A673 (cell line): Measurements from ENCODE around the gene NLRP12. TPM values are rescaled to one million over a fixed set of nuclear protein-coding genes. Genes with fewer than 3 reads are reported as not detected.

Source experiments
- BruUV-seq: library from RNA; stranded (reverse); fragments of 400-500 nt; replicated peaks from 2 replicates; lab custom pipeline; 2021; lab: Mats Ljungman, UMichigan
- CTCF ChIA-PET: fragments of 300-600 bp; sonication (Branson Sonifier 250); formaldehyde crosslinking; loops from one replicate; lab custom pipeline; 2022; ENCODE audit warnings: antibody characterized with exemption; lab: Charles Lee
- POLR2A ChIA-PET: fragments of 300-600 bp; sonication (Branson Sonifier 250); formaldehyde crosslinking; loops from one replicate; lab custom pipeline; 2022; ENCODE audit warnings: antibody characterized with exemption; ENCODE audit not compliant: low non-redundant PET; lab: Charles Lee
- DNase-seq: peaks from one replicate; pipeline ENCODE4 v3.0.0-alpha.2; 2015; ENCODE audit warnings: low spot score
- H3K27ac ChIP-seq: fragments of 200-600 bp; sonication (generic); 2 replicates; pipeline ENCODE4 v1.5.1; 2016; ENCODE audit warnings: mixed run types, low read depth, mild to moderate bottlenecking, mixed read lengths, antibody characterized with exemption, low read length; ENCODE audit not compliant: poor library complexity, severe bottlenecking
- H3K27me3 ChIP-seq: fragments of 200-600 bp; sonication (generic); replicated peaks from 2 replicates; pipeline ENCODE4 v1.6.1; 2017; ENCODE audit warnings: mixed run types, low read depth, mild to moderate bottlenecking, mixed read lengths, antibody characterized with exemption, low read length; ENCODE audit not compliant: insufficient read depth, poor library complexity
- H3K36me3 ChIP-seq: fragments of 200-600 bp; sonication (generic); 2 replicates; pipeline ENCODE4 v1.6.1; 2016; ENCODE audit warnings: mixed run types, mild to moderate bottlenecking, mixed read lengths, antibody characterized with exemption, low read length; ENCODE audit not compliant: insufficient read depth, poor library complexity, severe bottlenecking
- H3K4me1 ChIP-seq: fragments of 200-600 bp; sonication (generic); 2 replicates; pipeline ENCODE4 v1.6.1; 2017; ENCODE audit warnings: mixed run types, mild to moderate bottlenecking, mixed read lengths, antibody characterized with exemption, low read length; ENCODE audit not compliant: insufficient read depth, poor library complexity, severe bottlenecking
- H3K4me3 ChIP-seq: fragments of 200-600 bp; sonication (generic); 2 replicates; pipeline ENCODE4 v1.5.1; 2016; ENCODE audit warnings: low read depth, mixed run types, mild to moderate bottlenecking, mixed read lengths, low read length; ENCODE audit not compliant: poor library complexity, severe bottlenecking
- H3K9me3 ChIP-seq: fragments of 200-600 bp; sonication (generic); 2 replicates; pipeline ENCODE4 v1.6.1; 2016; ENCODE audit warnings: mixed run types, low read depth, mild to moderate bottlenecking, mixed read lengths, antibody characterized with exemption, low read length; ENCODE audit not compliant: poor library complexity, severe bottlenecking
- EZH2 ChIP-seq: fragments of 200-600 bp; sonication (generic); IDR thresholded peaks from 2 replicates; pipeline ENCODE4 v1.6.1; 2017; ENCODE audit warnings: borderline replicate concordance, low read depth, mild to moderate bottlenecking, mixed read lengths, antibody characterized with exemption, low read length; ENCODE audit not compliant: poor library complexity, severe bottlenecking
- intact Hi-C: fragments of 100-400 bp; cut with micrococcal nuclease; formaldehyde crosslinking; loops from one replicate; pipeline ENCODE4 v1.10.0; 2022; ENCODE audit not compliant: unreplicated experiment
- total RNA-seq: library from RNA; stranded (reverse); gene quantifications from 2 replicates; pipeline ENCODE4 v1.2.3, GENCODE V29; 2021
- TF ChIP-seq, protein P1 (sequence below): fragments of 300-800, 200-600 bp; sonication (generic); conservative IDR thresholded peaks from 2 replicates; pipeline ENCODE4 v1.5.1; 2017; ENCODE audit warnings: low read depth, mild to moderate bottlenecking, antibody characterized with exemption, low read length, moderate library complexity, mixed read lengths

The NLRP12 gene
- total RNA-seq, 1 experiment from 2014 or later = not detected

DNA sequence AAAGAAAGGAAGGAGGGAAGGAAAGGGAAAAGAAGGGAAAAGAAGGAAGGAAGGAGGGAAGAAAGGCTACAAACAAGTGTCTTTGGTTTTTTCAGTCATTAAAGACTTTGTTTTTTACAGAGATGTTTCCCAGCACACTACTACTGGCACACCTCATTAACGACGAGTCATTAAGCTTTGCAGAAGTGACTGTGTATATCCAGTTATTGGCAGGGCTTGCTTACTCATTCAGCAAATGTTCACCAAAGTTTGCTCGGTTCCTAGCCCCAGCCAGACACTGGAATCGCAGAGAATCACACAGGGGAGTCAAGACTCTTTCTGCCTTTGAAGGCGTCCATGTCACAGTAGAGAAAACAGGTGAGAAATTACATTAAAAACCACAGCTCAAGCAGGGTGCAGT, 4.3 kb downstream of the NLRP12 start:
- ChIA-PET CTCF (interaction anchor here (1.1 kb wide), 1 partner anchor 446 kb away, joined by 3 read pairs; no protein-coding TSS in a partner anchor), POLR2A (no interaction called here)
- no peak for DNase-seq
- Histone ChIP-seq H3K4me1 (no peaks in the 10 kb centered on the region), H3K27me3 (no peaks in the 10 kb centered on the region), H3K27ac (no peak overlapping the region), H3K9me3 (no peaks in the 10 kb centered on the region), H3K36me3 (no peaks in the 10 kb centered on the region), H3K4me3 (no peak overlapping the region)
- intact Hi-C loops = no loop called here
- BruUV-seq = no TSS peak
- TF ChIP-seq EZH2 = no peak
- TF ChIP-seq, protein P1, sequence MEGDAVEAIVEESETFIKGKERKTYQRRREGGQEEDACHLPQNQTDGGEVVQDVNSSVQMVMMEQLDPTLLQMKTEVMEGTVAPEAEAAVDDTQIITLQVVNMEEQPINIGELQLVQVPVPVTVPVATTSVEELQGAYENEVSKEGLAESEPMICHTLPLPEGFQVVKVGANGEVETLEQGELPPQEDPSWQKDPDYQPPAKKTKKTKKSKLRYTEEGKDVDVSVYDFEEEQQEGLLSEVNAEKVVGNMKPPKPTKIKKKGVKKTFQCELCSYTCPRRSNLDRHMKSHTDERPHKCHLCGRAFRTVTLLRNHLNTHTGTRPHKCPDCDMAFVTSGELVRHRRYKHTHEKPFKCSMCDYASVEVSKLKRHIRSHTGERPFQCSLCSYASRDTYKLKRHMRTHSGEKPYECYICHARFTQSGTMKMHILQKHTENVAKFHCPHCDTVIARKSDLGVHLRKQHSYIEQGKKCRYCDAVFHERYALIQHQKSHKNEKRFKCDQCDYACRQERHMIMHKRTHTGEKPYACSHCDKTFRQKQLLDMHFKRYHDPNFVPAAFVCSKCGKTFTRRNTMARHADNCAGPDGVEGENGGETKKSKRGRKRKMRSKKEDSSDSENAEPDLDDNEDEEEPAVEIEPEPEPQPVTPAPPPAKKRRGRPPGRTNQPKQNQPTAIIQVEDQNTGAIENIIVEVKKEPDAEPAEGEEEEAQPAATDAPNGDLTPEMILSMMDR = no peak

DNA sequence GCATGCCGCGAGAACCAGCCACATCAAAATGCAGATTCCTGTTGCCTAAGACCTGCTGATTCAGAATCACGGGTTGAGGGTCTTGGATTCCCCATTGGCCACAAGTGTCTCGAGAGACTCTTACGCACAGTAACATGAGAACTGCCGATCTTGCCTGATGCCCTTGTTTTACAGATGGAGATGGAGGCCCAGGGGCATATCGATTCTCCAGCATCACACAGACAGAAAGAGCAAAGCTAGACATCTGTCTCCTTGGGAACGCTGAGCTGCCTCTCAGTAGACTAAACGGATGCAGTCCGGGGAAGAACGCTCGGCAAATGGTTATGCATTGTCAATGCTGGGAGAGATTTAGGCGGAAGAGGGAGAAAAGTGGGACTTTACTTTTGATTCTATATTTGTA, 5.4 kb downstream of the NLRP12 start:
- Histone ChIP-seq H3K4me3 (no peak overlapping the region), H3K36me3 (no peaks in the 10 kb centered on the region), H3K4me1 (no peaks in the 10 kb centered on the region), H3K27me3 (no peaks in the 10 kb centered on the region), H3K9me3 (no peaks in the 10 kb centered on the region), H3K27ac (no peak overlapping the region)
- no TSS peak for BruUV-seq
- intact Hi-C loops = no loop called here
- CTCF ChIA-PET = interaction anchor here (0.6 kb wide), 1 partner anchor 12 kb away, joined by 6 read pairs; no protein-coding TSS in a partner anchor
- no peak for TF ChIP-seq EZH2
- TF ChIP-seq, protein P1 = no peak
- POLR2A ChIA-PET = no interaction called here
- no peak for DNase-seq

DNA sequence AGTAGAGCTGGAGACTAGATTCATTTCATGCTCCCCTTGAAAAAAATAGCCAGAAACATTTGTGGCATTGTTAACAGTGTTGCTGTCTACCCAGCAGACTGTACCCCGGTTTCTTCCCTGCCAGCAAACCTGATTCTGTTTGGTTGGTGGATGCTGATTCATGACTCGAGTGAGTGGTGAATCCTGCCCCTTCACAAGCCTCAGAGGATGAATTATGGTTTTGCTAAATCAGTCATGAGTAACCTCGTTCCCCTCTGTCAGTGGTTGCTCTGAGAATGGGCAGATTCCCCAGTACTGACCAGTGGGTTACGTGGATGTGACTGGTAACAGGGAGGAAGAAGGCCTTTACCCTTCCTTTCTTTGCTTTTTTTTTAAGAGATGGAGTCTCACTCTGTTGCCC, 10.1 kb downstream of the NLRP12 start:
- Histone ChIP-seq H3K36me3 (no peaks in the 10 kb centered on the region), H3K9me3 (no peaks in the 10 kb centered on the region), H3K4me1 (no peaks in the 10 kb centered on the region), H3K27ac (no peak overlapping the region), H3K4me3 (no peak overlapping the region), H3K27me3 (no peaks in the 10 kb centered on the region)
- no peak for TF ChIP-seq EZH2
- TF ChIP-seq, protein P1 = no peak
- BruUV-seq = no TSS peak
- CTCF ChIA-PET = interaction anchor here (0.7 kb wide), 1 partner anchor 216 kb away, joined by 6 read pairs; no protein-coding TSS in a partner anchor
- DNase-seq = no peak
- POLR2A ChIA-PET = no interaction called here
- intact Hi-C loops = no loop called here
